GM23338 (cell line): ENCODE data around the gene SH2D3C. TPM values are rescaled to one million over a fixed set of nuclear protein-coding genes. Genes with fewer than 3 reads are reported as not detected.

Experiments
- ATAC-seq: fragments of 200-7000 bp; cut with Tn5 transposase; 3 replicates; pipeline ENCODE4 v1.9.1; 2020
- DNase-seq: peaks from one replicate; pipeline ENCODE4 v3.0.0-alpha.2; 2015; ENCODE audit warnings: low spot score
- H2AFZ ChIP-seq: fragments of 200-600 bp; sonication (generic); 2 replicates; pipeline ENCODE4 v1.8.0; 2016; ENCODE audit warnings: antibody characterized with exemption, mild to moderate bottlenecking, moderate library complexity
- H3F3A ChIP-seq: fragments of 200-600 bp; sonication (generic); replicated peaks from 2 replicates; pipeline ENCODE4 v1.8.0; 2017; ENCODE audit warnings: antibody characterized with exemption, mixed run types, low read depth
- H3K27ac ChIP-seq: fragments of 200-600 bp; sonication (generic); 2 replicates; pipeline ENCODE4 v1.6.1; 2016; ENCODE audit warnings: low read depth
- H3K27me3 ChIP-seq: fragments of 200-600 bp; sonication (generic); 2 replicates; pipeline ENCODE4 v1.8.0; 2016; ENCODE audit warnings: mild to moderate bottlenecking, mixed run types, moderate library complexity; ENCODE audit not compliant: insufficient read depth
- H3K36me3 ChIP-seq: fragments of 200-600 bp; sonication (generic); 2 replicates; pipeline ENCODE4 v1.8.0; 2016; ENCODE audit warnings: mild to moderate bottlenecking; ENCODE audit not compliant: insufficient read depth
- H3K4me1 ChIP-seq: fragments of 200-600 bp; sonication (generic); 2 replicates; pipeline ENCODE4 v1.8.0; 2016; ENCODE audit warnings: mild to moderate bottlenecking, moderate library complexity; ENCODE audit not compliant: insufficient read depth
- H3K4me2 ChIP-seq: fragments of 200-600 bp; sonication (generic); 2 replicates; pipeline ENCODE4 v1.7.1; 2017; ENCODE audit warnings: mixed run types
- H3K4me3 ChIP-seq: fragments of 200-600 bp; sonication (generic); 2 replicates; pipeline ENCODE4 v1.6.1; 2016; ENCODE audit warnings: mixed run types
- H3K79me2 ChIP-seq: fragments of 200-600 bp; sonication (generic); replicated peaks from 2 replicates; pipeline ENCODE4 v1.8.0; 2017; ENCODE audit warnings: mild to moderate bottlenecking; ENCODE audit not compliant: insufficient read depth
- H3K9me2 ChIP-seq: fragments of 200-600 bp; sonication (generic); 2 replicates; pipeline ENCODE4 v1.8.0; 2017; ENCODE audit not compliant: insufficient read depth
- H4K20me1 ChIP-seq: fragments of 200-600 bp; sonication (generic); replicated peaks from 2 replicates; pipeline ENCODE4 v1.8.0; 2017; ENCODE audit warnings: mild to moderate bottlenecking; ENCODE audit not compliant: insufficient read depth
- H3K27ac Mint-ChIP-seq: 2 replicates; pipeline ENCODE4 v1.8.0; 2020; ENCODE audit warnings: inconsistent platforms, mild to moderate bottlenecking, moderate library complexity, mixed read lengths
- H3K27me3 Mint-ChIP-seq: 3 replicates; pipeline ENCODE4 v1.8.0; 2022; ENCODE audit warnings: low read depth, mild to moderate bottlenecking, moderate library complexity, mixed read lengths, inconsistent platforms; ENCODE audit not compliant: insufficient read depth, poor library complexity
- H3K36me3 Mint-ChIP-seq: 3 replicates; pipeline ENCODE4 v1.8.0; 2021; ENCODE audit warnings: low read depth, mild to moderate bottlenecking, inconsistent platforms, moderate library complexity, mixed read lengths
- H3K4me1 Mint-ChIP-seq: 3 replicates; pipeline ENCODE4 v1.8.0; 2020; ENCODE audit warnings: mild to moderate bottlenecking, inconsistent platforms, mixed read lengths
- H3K4me3 Mint-ChIP-seq: 3 replicates; pipeline ENCODE4 v1.8.0; 2021; ENCODE audit warnings: moderate library complexity, mild to moderate bottlenecking, inconsistent platforms, mixed read lengths
- H3K9me3 Mint-ChIP-seq: 3 replicates; pipeline ENCODE4 v1.8.0; 2020; ENCODE audit warnings: moderate library complexity, mild to moderate bottlenecking, inconsistent platforms, mixed read lengths
- CREB1 ChIP-seq: fragments of 250-450 bp; sonication (Bioruptor Pico); IDR thresholded peaks from 2 replicates; pipeline ENCODE4 v1.5.0; 2020; ENCODE audit warnings: low read depth, mild to moderate bottlenecking, moderate library complexity
- CTCF ChIP-seq, 2 experiments: fragments of 200-600 bp in 1 of 2; sonication (generic) in 1 of 2; conservative IDR thresholded peaks; 2 replicates each; pipeline versions ENCODE4 v1.5.1 to v1.6.1; 2016 to 2017; ENCODE audit warnings: antibody characterized with exemption in 2 of 2, low read depth in 2 of 2, mild to moderate bottlenecking in 2 of 2, moderate library complexity in 1 of 2
- NANOG ChIP-seq: IDR thresholded peaks from 2 replicates; pipeline ENCODE4 v1.6.1; 2016; ENCODE audit warnings: antibody characterized with exemption, borderline replicate concordance
- POLR2AphosphoS5 ChIP-seq: IDR thresholded peaks from 2 replicates; pipeline ENCODE4 v1.6.1; 2016; ENCODE audit warnings: antibody characterized with exemption, low read depth
- STAT1 ChIP-seq: IDR thresholded peaks from one replicate; pipeline ENCODE4 v1.6.1; 2016; ENCODE audit warnings: antibody characterized with exemption; ENCODE audit not compliant: unreplicated experiment
- ZNF114 ChIP-seq: fragments of 250-450 bp; sonication (Bioruptor Pico); IDR thresholded peaks from 2 replicates; pipeline ENCODE4 v1.5.0; 2020; ENCODE audit warnings: mild to moderate bottlenecking, moderate library complexity
- polyA plus RNA-seq: library from polyadenylated mRNA; unstranded; fragments of >200 nt; fragmentation: Nextera tagmentation; extraction: Ambion mirVana; gene quantifications from 2 replicates; pipeline ENCODE4 v1.2.1, GENCODE V29; 2016
- total RNA-seq: library from RNA; depleted of rRNA; stranded (reverse); fragments of >200 nt; shearing (Covaris generic); gene quantifications from 2 replicates; pipeline ENCODE4 v1.2.3, GENCODE V29; 2014
- TF ChIP-seq, protein P1 (sequence below): fragments of 250-450 bp; sonication (Bioruptor Pico); IDR thresholded peaks from 2 replicates; pipeline ENCODE4 v1.5.0; 2020; ENCODE audit warnings: mild to moderate bottlenecking, moderate library complexity

The SH2D3C gene
- total and polyA plus RNA-seq, 2 experiments from 2014 or later: 4.2 to 4.5 TPM

- Mint-ChIP-seq H3K27me3 (peaks cover 9% of the 10 kb centered on the region), H3K4me3 (no peak overlapping the region), H3K36me3 (peaks cover 9% of the 10 kb centered on the region), H3K4me1 (peaks cover 2% of the 10 kb centered on the region; the same call in 1 of the 3 replicates), H3K9me3 (no peaks in the 10 kb centered on the region; the same call in 1 of the 3 replicates), H3K27ac (no peak overlapping the region)
- H3K4me1 ChIP-seq: no peaks in the 10 kb centered on the region
- H3K79me2 ChIP-seq: no peaks in the 10 kb centered on the region
- no peak overlapping the region for H2AFZ ChIP-seq
- TF ChIP-seq CTCF (conservative IDR thresholded peaks at IDR 0.05; ENCODE audit: low read depth in 2 of 2) (no peak), NANOG (no peak), POLR2AphosphoS5 (no peak), ZNF114 (CRISPR knock-in tag) (no peak), CREB1 (CRISPR knock-in tag) (no peak), STAT1 (no peak)
- TF ChIP-seq, protein P1, sequence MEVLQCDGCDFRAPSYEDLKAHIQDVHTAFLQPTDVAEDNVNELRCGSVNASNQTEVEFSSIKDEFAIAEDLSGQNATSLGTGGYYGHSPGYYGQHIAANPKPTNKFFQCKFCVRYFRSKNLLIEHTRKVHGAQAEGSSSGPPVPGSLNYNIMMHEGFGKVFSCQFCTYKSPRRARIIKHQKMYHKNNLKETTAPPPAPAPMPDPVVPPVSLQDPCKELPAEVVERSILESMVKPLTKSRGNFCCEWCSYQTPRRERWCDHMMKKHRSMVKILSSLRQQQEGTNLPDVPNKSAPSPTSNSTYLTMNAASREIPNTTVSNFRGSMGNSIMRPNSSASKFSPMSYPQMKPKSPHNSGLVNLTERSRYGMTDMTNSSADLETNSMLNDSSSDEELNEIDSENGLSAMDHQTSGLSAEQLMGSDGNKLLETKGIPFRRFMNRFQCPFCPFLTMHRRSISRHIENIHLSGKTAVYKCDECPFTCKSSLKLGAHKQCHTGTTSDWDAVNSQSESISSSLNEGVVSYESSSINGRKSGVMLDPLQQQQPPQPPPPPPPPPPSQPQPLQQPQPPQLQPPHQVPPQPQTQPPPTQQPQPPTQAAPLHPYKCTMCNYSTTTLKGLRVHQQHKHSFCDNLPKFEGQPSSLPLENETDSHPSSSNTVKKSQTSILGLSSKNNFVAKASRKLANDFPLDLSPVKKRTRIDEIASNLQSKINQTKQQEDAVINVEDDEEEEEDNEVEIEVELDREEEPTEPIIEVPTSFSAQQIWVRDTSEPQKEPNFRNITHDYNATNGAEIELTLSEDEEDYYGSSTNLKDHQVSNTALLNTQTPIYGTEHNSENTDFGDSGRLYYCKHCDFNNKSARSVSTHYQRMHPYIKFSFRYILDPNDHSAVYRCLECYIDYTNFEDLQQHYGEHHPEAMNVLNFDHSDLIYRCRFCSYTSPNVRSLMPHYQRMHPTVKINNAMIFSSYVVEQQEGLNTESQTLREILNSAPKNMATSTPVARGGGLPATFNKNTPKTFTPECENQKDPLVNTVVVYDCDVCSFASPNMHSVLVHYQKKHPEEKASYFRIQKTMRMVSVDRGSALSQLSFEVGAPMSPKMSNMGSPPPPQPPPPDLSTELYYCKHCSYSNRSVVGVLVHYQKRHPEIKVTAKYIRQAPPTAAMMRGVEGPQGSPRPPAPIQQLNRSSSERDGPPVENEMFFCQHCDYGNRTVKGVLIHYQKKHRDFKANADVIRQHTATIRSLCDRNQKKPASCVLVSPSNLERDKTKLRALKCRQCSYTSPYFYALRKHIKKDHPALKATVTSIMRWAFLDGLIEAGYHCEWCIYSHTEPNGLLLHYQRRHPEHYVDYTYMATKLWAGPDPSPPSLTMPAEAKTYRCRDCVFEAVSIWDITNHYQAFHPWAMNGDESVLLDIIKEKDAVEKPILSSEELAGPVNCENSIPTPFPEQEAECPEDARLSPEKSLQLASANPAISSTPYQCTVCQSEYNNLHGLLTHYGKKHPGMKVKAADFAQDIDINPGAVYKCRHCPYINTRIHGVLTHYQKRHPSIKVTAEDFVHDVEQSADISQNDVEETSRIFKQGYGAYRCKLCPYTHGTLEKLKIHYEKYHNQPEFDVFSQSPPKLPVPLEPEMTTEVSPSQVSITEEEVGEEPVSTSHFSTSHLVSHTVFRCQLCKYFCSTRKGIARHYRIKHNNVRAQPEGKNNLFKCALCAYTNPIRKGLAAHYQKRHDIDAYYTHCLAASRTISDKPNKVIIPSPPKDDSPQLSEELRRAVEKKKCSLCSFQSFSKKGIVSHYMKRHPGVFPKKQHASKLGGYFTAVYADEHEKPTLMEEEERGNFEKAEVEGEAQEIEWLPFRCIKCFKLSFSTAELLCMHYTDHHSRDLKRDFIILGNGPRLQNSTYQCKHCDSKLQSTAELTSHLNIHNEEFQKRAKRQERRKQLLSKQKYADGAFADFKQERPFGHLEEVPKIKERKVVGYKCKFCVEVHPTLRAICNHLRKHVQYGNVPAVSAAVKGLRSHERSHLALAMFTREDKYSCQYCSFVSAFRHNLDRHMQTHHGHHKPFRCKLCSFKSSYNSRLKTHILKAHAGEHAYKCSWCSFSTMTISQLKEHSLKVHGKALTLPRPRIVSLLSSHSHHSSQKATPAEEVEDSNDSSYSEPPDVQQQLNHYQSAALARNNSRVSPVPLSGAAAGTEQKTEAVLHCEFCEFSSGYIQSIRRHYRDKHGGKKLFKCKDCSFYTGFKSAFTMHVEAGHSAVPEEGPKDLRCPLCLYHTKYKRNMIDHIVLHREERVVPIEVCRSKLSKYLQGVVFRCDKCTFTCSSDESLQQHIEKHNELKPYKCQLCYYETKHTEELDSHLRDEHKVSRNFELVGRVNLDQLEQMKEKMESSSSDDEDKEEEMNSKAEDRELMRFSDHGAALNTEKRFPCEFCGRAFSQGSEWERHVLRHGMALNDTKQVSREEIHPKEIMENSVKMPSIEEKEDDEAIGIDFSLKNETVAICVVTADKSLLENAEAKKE (CRISPR knock-in tag): no peak
- H3K27ac ChIP-seq: no peak overlapping the region
- no peaks in the 10 kb centered on the region for H4K20me1 ChIP-seq
- no peak overlapping the region for H3K4me2 ChIP-seq
- no peak overlapping the region for H3K4me3 ChIP-seq
- ATAC-seq (no peak), DNase-seq (no peak)
- no peaks in the 10 kb centered on the region for H3K9me2 ChIP-seq
- no peaks in the 10 kb centered on the region for H3K36me3 ChIP-seq
- no peaks in the 10 kb centered on the region; the same call in 1 of the 2 replicates for H3F3A ChIP-seq
- no peaks in the 10 kb centered on the region for H3K27me3 ChIP-seq
Observed at GRCh38 chr9:127694890-127695720, 83.4 kb downstream of the SH2D3C start.
